Cardiac fibroblast (primary cell): ENCODE results near the gene C1orf105.

ENCODE experiments used
- DNase-seq, 2 donors: peaks; one replicate each; pipeline versions ENCODE4 v3.0.0 to v3.0.0-alpha.2; 2010; ENCODE audit warnings: low read depth in 2 of 2
- H3K4me3 ChIP-seq, 2 donors: replicated peaks in 1 of 2; 1 replicate in 1 of 2; 2 replicates in 1 of 2; pipeline ENCODE4 v1.5.1; 2011; ENCODE audit warnings: low read depth in 2 of 2, low read length in 2 of 2, mild to moderate bottlenecking in 2 of 2, moderate library complexity in 1 of 2
- CTCF ChIP-seq: IDR thresholded peaks from one replicate; pipeline ENCODE4 v1.5.1; 2011; ENCODE audit warnings: low read depth, mild to moderate bottlenecking, low read length, inconsistent platforms

Gene C1orf105

DNA sequence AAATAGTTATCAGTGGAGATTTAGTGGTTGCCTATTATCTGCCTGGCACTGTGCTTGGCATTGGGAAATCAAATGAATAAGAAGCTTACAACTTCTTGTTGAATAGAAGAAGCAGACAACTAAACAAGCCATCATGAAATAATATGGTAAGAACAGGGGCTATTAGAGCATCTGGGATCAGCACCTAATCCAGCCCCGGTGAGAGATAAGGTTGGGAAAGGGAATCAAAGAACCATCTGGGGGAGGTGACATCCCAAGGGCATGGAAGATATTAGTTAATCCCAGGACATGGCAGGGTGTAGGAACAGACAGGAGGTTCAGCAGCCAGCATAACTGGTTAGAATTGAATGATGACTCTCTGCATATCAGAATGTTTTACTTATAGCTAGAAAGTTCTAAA lies 76.2 kb downstream of the C1orf105 start:
- no peak for DNase-seq
- TF ChIP-seq CTCF, result no peak
- no peak overlapping the region for H3K4me3 ChIP-seq

DNA sequence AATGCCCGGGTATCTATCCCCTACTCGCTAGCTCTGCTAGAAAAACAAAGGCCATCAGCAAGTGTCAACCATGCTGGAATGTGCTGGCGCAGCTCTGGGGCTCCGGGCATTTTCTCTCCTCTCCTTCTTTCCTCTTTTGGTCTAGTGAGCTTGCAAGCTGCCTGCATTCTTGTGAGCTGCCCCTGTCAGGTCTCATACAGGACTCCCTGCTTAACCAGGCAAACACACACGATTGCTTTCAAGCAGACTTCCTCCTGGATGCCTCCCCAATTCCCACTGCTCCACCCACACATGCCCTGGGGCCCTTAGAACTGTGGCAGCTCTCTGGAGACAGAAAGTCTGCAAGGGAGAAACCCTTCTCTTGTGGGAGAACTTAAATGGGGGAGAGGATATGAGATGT lies 76.7 kb downstream of the C1orf105 start:
- H3K4me3 ChIP-seq, result no peak overlapping the region
- no peak for TF ChIP-seq CTCF
- peak in 1 of 2 donors; percentile 48 for DNase-seq

DNA sequence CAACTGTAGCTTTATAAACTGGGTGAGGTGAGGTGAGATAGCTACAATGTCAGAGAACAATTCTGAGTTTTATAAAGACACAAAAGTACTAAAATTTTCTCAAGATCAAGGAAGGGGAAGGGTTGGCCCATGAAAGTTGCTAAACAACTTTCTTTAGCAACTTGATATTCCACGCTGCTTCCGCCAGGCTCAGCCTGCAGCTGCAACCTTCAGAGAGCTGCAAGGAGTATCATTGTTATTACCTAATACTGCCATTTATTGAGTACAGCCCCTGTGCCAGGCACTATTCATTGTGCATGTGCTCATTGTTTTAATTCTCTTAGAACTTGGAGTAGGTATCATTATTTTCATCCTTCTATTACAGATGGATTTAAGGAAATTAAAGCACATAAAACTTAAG lies 78.4 kb downstream of the C1orf105 start:
- no peak for TF ChIP-seq CTCF

DNA sequence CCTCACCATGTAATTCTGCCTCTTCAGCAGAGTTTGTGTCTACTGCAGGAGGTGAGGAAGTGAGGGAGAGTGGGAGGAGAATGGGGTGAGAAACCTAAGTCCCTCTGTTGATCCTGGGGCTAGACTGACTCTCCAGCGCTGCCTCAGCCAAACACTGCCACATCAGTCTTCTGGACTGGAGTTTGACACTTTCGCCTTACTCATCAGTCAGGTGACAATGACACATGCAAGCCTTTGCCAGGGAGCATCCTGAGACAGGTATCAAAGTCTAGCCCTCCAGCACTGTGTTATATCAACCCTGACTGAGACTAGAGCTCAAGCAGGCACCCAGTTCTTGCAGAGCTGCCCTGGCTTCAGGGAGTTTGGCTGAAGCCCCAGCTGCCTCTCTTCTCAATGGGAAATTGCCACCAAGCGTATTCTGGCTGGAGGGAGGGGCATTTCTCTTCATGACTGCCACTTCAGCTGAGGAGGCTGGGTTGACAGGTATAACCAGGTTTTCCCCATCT lies 79.2 kb downstream of the C1orf105 start:
- TF ChIP-seq CTCF, result no peak
- DNase-seq, result peak in 1 of 2 donors; percentile 2
- H3K4me3 ChIP-seq, result no peak overlapping the region

More for the DNA sequence above, 78.4 kb downstream of the C1orf105 start:
- no peak overlapping the region for H3K4me3 ChIP-seq
- DNase-seq, result no peak

GRCh38 chr1:172500207-172500606 lies 79.7 kb downstream of the C1orf105 start:
- H3K4me3 ChIP-seq, result no peak overlapping the region
- no peak for DNase-seq
- no peak for TF ChIP-seq CTCF

DNA sequence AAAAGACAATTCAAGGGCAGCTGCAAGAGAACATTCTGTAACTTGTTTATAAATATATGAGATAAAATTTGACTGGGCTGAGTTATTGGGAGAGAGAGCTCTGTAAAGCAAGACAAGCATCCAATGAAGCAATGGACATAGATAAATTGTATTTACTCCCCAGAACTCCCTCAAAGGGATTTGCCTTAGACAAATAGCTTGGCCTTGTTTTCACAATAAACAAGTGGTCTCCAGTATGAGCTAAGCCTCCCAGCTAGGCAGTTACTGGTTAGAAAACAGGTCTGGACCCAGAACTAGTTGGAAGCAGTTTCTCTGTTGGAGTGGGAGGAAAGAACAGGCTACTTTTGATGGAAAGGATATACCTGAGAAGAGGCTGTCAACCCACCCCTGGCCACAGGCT lies 87.3 kb downstream of the C1orf105 start:
- no peak for TF ChIP-seq CTCF
- no peak overlapping the region for H3K4me3 ChIP-seq
- DNase-seq, result no peak

- TF ChIP-seq CTCF, result no peak
- DNase-seq, result no peak
- no peak overlapping the region for H3K4me3 ChIP-seq
Observed at GRCh38 chr1:172510479-172510878, 90.0 kb downstream of the C1orf105 start.
